Measurements from ENCODE around the gene MGAT5B. TPM values are rescaled to one million over a fixed set of nuclear protein-coding genes. Genes with fewer than 3 reads are reported as not detected.

The MGAT5B gene
- total RNA-seq, 5 donors from 2014 or later (not counting 1 experiment from before 2014, with no cell fraction given), result 0.15 to 2.4 (median 0.79) TPM

- no peaks in the 10 kb centered on the region for H3K36me3 Mint-ChIP-seq
- H3K9me3 Mint-ChIP-seq, result no peaks in the 10 kb centered on the region
- no peak overlapping the region for H3K4me3 Mint-ChIP-seq
- Histone ChIP-seq H3K9me3 (no peaks in the 10 kb centered on the region), H3K4me3 (ENCODE audit: control insufficient read depth in 1 of 2, extremely low read depth in 1 of 2, low read length in 1 of 2) (no peak overlapping the region), H3K36me3 (ENCODE audit: control insufficient read depth in 2 of 2, extremely low read depth in 1 of 2, insufficient read depth in 1 of 2, low read length in 1 of 2) (no peaks in the 10 kb centered on the region), H3K4me1 (ENCODE audit: control insufficient read depth in 1 of 2, extremely low read depth in 1 of 2, insufficient read depth in 2 of 2, low read length in 2 of 2) (no peaks in the 10 kb centered on the region), H3K27ac (ENCODE audit: low read length) (no peak overlapping the region), H3K27me3 (replicated peaks in 1 of 2; ENCODE audit: control insufficient read depth in 2 of 2, extremely low read depth in 1 of 2, insufficient read depth in 2 of 2, low read length in 1 of 2) (peaks cover 0 to 7% of the 10 kb centered on the region in 2 experiments)
- H3K27me3 Mint-ChIP-seq, result no peaks in the 10 kb centered on the region
- CTCF ChIA-PET, result no interaction called here
- 67% methylated on average over 2 of the region's 6 CpGs for WGBS (ENCODE audit: insufficient coverage)
- no peak for DNase-seq
- no peak for ATAC-seq (replicated peaks in 1 of 4)
- H3K4me1 Mint-ChIP-seq, result peaks cover 0 to 1% (median 0%) of the 10 kb centered on the region in 3 donors
- POLR2A ChIA-PET, result interaction anchor here in 1 of 2 donors (0.6 kb wide), 1 partner anchor 312 kb away, joined by 10 read pairs; no protein-coding TSS in a partner anchor
- no peak overlapping the region for H3K27ac Mint-ChIP-seq
These were observed 87.0 kb downstream of the MGAT5B start for GRCh38 chr17:76955191-76955590.

DNA sequence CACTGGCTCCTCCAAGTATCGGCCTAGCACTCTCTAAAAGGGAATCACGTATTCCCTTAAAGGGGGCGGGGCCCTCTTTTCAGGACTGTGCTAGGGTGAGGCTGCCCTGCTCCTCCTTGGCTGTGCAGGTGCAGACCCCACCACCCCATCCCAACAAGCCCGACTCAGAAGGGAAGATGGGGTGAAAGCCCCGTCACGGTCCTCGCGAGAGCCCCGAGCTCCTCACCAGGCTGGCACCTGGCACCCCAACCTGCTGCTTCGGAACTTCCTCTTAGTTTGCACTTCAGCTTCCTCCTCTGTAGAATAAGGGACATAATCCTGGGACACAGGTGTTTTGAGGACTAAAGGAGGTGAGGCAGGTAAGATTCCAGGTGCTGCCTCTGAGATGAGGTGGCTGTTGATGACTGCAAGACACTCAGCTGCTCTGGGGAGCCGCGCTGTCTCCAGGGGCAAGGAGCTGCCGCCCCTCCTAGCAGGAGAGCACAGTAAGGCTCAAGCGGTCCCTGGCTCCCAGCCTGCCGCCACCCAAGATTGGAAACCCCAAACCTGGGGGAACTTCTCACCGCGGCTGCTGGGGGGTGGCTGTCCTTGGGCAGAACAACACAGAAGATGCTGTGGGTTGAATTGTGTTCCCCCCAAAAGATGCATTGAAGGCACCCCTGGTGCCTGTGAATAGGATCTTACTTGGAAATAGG is 88.8 kb downstream of the MGAT5B start:
- Histone ChIP-seq H3K27me3 (replicated peaks in 1 of 2; ENCODE audit: control insufficient read depth in 2 of 2, extremely low read depth in 1 of 2, insufficient read depth in 2 of 2, low read length in 1 of 2) (peaks cover 0 to 7% of the 10 kb centered on the region in 2 experiments), H3K36me3 (ENCODE audit: control insufficient read depth in 2 of 2, extremely low read depth in 1 of 2, insufficient read depth in 1 of 2, low read length in 1 of 2) (no peaks in the 10 kb centered on the region), H3K4me1 (ENCODE audit: control insufficient read depth in 1 of 2, extremely low read depth in 1 of 2, insufficient read depth in 2 of 2, low read length in 2 of 2) (no peaks in the 10 kb centered on the region), H3K9me3 (no peaks in the 10 kb centered on the region), H3K4me3 (ENCODE audit: control insufficient read depth in 1 of 2, extremely low read depth in 1 of 2, low read length in 1 of 2) (no peak overlapping the region), H3K27ac (ENCODE audit: low read length) (no peak overlapping the region)
- Mint-ChIP-seq H3K9me3 (no peaks in the 10 kb centered on the region), H3K4me3 (no peak overlapping the region), H3K4me1 (peaks cover 0 to 1% (median 0%) of the 10 kb centered on the region in 3 donors), H3K27ac (no peak overlapping the region), H3K27me3 (no peaks in the 10 kb centered on the region), H3K36me3 (no peaks in the 10 kb centered on the region)
- no peak for ATAC-seq (replicated peaks in 1 of 4)
- no peak for DNase-seq
- CTCF ChIA-PET, result no interaction called here
- 95% methylated on average over 10 of the region's 17 CpGs for WGBS (ENCODE audit: insufficient coverage)
- POLR2A ChIA-PET, result no interaction called here

DNA sequence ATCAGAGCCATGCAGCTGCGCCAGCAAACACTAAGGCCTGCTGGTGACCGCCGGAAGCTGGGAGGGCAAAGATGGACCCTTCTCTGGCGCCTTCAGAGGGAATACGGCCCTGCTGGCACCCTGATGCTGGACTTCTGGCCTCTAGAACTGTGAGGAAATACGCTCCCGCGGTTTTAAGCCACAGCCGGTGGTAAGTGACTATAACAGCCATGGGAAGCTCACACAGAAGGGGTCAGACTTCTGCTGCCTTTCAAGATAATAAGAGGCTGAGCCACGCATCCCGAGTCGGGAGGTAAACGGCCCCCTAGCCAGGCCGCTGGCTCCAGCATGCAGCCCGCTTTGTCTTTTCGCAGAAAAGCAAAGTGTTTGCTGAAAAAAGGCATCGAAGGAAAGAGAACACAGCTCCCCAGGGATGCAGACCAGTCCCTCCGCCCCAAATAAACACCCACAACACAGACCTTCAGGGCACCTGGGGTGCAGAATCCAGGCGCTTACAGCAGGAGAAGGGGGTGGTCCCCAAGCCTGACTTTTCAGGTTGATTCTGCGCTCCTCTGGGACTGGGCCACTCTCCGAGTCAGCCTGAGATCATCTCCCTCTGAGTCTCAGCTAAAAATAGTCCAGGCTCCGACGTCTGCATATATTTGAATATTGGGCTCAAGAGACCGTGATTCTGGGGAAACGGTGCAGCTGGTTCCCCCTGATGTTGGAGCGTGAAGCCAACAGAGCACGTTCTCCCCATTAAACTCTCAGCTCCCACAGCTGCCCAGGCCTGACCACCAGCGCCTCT is 89.7 kb downstream of the MGAT5B start:
- CTCF ChIA-PET, result no interaction called here
- Histone ChIP-seq H3K36me3 (ENCODE audit: control insufficient read depth in 2 of 2, extremely low read depth in 1 of 2, insufficient read depth in 1 of 2, low read length in 1 of 2) (no peaks in the 10 kb centered on the region), H3K4me1 (ENCODE audit: control insufficient read depth in 1 of 2, extremely low read depth in 1 of 2, insufficient read depth in 2 of 2, low read length in 2 of 2) (no peaks in the 10 kb centered on the region), H3K4me3 (ENCODE audit: control insufficient read depth in 1 of 2, extremely low read depth in 1 of 2, low read length in 1 of 2) (no peak overlapping the region), H3K27ac (ENCODE audit: low read length) (no peak overlapping the region), H3K9me3 (no peaks in the 10 kb centered on the region), H3K27me3 (replicated peaks in 1 of 2; ENCODE audit: control insufficient read depth in 2 of 2, extremely low read depth in 1 of 2, insufficient read depth in 2 of 2, low read length in 1 of 2) (peaks cover 0 to 7% of the 10 kb centered on the region in 2 experiments)
- Mint-ChIP-seq H3K36me3 (peaks cover 3% of the 10 kb centered on the region), H3K4me1 (peaks cover 0 to 1% (median 0%) of the 10 kb centered on the region in 3 donors), H3K4me3 (peak overlapping the region in 1 of 3 donors; percentile 9), H3K27ac (no peak overlapping the region), H3K9me3 (no peaks in the 10 kb centered on the region), H3K27me3 (no peaks in the 10 kb centered on the region)
- DNase-seq (no peak), ATAC-seq (replicated peaks in 1 of 4) (no peak)
- whole genome bisulfite sequencing (ENCODE audit: insufficient coverage), result 76% methylated on average over 23 of the region's 28 CpGs
- POLR2A ChIA-PET, result no interaction called here

- no peaks in the 10 kb centered on the region for H3K27me3 Mint-ChIP-seq
- H3K36me3 Mint-ChIP-seq, result peaks cover 4% of the 10 kb centered on the region
- no peak for ATAC-seq (replicated peaks in 1 of 4)
- WGBS (ENCODE audit: insufficient coverage), result 72% methylated on average over 4 of the region's 9 CpGs
- H3K27ac Mint-ChIP-seq, result no peak overlapping the region
- H3K27ac ChIP-seq (ENCODE audit: low read length), result no peak overlapping the region
- H3K4me1 Mint-ChIP-seq, result peaks cover 0 to 1% (median 0%) of the 10 kb centered on the region in 3 donors
- no peaks in the 10 kb centered on the region for H3K36me3 ChIP-seq (ENCODE audit: control insufficient read depth in 2 of 2, extremely low read depth in 1 of 2, insufficient read depth in 1 of 2, low read length in 1 of 2)
- no peak for DNase-seq
- ChIA-PET CTCF (no interaction called here), POLR2A (no interaction called here)
- H3K9me3 Mint-ChIP-seq, result no peaks in the 10 kb centered on the region
- H3K4me3 Mint-ChIP-seq, result no peak overlapping the region
- no peak overlapping the region for H3K4me3 ChIP-seq (ENCODE audit: control insufficient read depth in 1 of 2, extremely low read depth in 1 of 2, low read length in 1 of 2)
- peaks cover 0 to 15% of the 10 kb centered on the region in 2 experiments for H3K27me3 ChIP-seq (replicated peaks in 1 of 2; ENCODE audit: control insufficient read depth in 2 of 2, extremely low read depth in 1 of 2, insufficient read depth in 2 of 2, low read length in 1 of 2)
- H3K4me1 ChIP-seq (ENCODE audit: control insufficient read depth in 1 of 2, extremely low read depth in 1 of 2, insufficient read depth in 2 of 2, low read length in 2 of 2), result no peaks in the 10 kb centered on the region
- no peaks in the 10 kb centered on the region for H3K9me3 ChIP-seq
These were observed 90.8 kb downstream of the MGAT5B start for GRCh38 chr17:76958974-76959373.

DNA sequence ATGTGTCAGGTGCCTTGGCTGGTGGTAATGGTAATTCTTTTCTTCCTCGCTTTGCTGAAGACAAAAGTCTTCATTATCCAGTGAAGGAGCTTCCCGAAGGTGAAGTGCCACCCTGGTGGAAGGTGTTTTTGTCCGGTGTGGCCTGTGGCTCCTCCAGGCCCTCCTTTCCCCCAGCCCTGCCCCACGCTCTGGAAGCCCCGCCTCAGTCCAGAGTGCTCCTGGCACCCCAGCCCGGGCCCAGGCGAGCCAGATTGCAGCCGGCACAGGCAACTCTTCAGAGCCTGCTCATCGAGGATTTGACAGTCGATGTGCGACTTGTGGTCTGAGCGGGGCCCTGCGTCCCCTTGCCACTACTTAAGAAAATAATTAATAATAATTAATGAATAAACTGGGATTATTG is 93.7 kb downstream of the MGAT5B start:
- no peaks in the 10 kb centered on the region for H3K9me3 Mint-ChIP-seq
- no peaks in the 10 kb centered on the region for H3K9me3 ChIP-seq
- 80% methylated on average over 2 of the region's 13 CpGs for WGBS (ENCODE audit: insufficient coverage)
- peaks cover 0 to 1% (median 0%) of the 10 kb centered on the region in 3 donors for H3K4me1 Mint-ChIP-seq
- DNase-seq, result no peak
- H3K36me3 Mint-ChIP-seq, result peaks cover 4% of the 10 kb centered on the region
- H3K4me3 Mint-ChIP-seq, result no peak overlapping the region
- ATAC-seq (replicated peaks in 1 of 4), result no peak
- H3K27ac Mint-ChIP-seq, result no peak overlapping the region
- H3K4me3 ChIP-seq (ENCODE audit: control insufficient read depth in 1 of 2, extremely low read depth in 1 of 2, low read length in 1 of 2), result no peak overlapping the region
- H3K36me3 ChIP-seq (ENCODE audit: control insufficient read depth in 2 of 2, extremely low read depth in 1 of 2, insufficient read depth in 1 of 2, low read length in 1 of 2), result no peaks in the 10 kb centered on the region
- no peak overlapping the region for H3K27ac ChIP-seq (ENCODE audit: low read length)
- no peaks in the 10 kb centered on the region for H3K27me3 Mint-ChIP-seq
- peaks cover 0 to 20% of the 10 kb centered on the region in 2 experiments for H3K27me3 ChIP-seq (replicated peaks in 1 of 2; ENCODE audit: control insufficient read depth in 2 of 2, extremely low read depth in 1 of 2, insufficient read depth in 2 of 2, low read length in 1 of 2)
- no peaks in the 10 kb centered on the region for H3K4me1 ChIP-seq (ENCODE audit: control insufficient read depth in 1 of 2, extremely low read depth in 1 of 2, insufficient read depth in 2 of 2, low read length in 2 of 2)
- ChIA-PET POLR2A (no interaction called here), CTCF (no interaction called here)

- Mint-ChIP-seq H3K36me3 (peaks cover 4% of the 10 kb centered on the region), H3K9me3 (no peaks in the 10 kb centered on the region), H3K4me1 (peaks cover 0 to 1% (median 0%) of the 10 kb centered on the region in 3 donors), H3K27ac (peak overlapping the region in 1 of 2 donors; percentile 77), H3K27me3 (peaks cover 0 to under 1% of the 10 kb centered on the region in 2 donors), H3K4me3 (no peak overlapping the region)
- Histone ChIP-seq H3K4me3 (ENCODE audit: control insufficient read depth in 1 of 2, extremely low read depth in 1 of 2, low read length in 1 of 2) (no peak overlapping the region), H3K9me3 (no peaks in the 10 kb centered on the region), H3K36me3 (ENCODE audit: control insufficient read depth in 2 of 2, extremely low read depth in 1 of 2, insufficient read depth in 1 of 2, low read length in 1 of 2) (no peaks in the 10 kb centered on the region), H3K27me3 (replicated peaks in 1 of 2; ENCODE audit: control insufficient read depth in 2 of 2, extremely low read depth in 1 of 2, insufficient read depth in 2 of 2, low read length in 1 of 2) (peaks cover 0 to 22% of the 10 kb centered on the region in 2 experiments), H3K4me1 (ENCODE audit: control insufficient read depth in 1 of 2, extremely low read depth in 1 of 2, insufficient read depth in 2 of 2, low read length in 2 of 2) (no peaks in the 10 kb centered on the region), H3K27ac (ENCODE audit: low read length) (no peak overlapping the region)
- no peak for ATAC-seq (replicated peaks in 1 of 4)
- no peak for DNase-seq
- ChIA-PET CTCF (no interaction called here), POLR2A (no interaction called here)
- WGBS (ENCODE audit: insufficient coverage), result 78% methylated on average over 1 of the region's 1 CpG
These were observed 94.7 kb downstream of the MGAT5B start for GRCh38 chr17:76962858-76963257.

All from T-cell (primary cell).